OCI-LY1 (cell line): ENCODE measurements around the gene DHCR7.

ENCODE experiments used
- H2AFZ ChIP-seq: fragments of 200-600 bp; sonication (generic), shearing (Covaris generic); 2 replicates; pipeline ENCODE4 v1.6.0; 2014; ENCODE audit warnings: antibody characterized with exemption, mild to moderate bottlenecking, low read length
- H3F3A ChIP-seq: fragments of 200-600 bp; sonication (generic), shearing (Covaris generic); 2 replicates; pipeline ENCODE4 v1.6.0; 2014; ENCODE audit warnings: mild to moderate bottlenecking, antibody characterized with exemption, low read length, moderate library complexity; ENCODE audit not compliant: insufficient read depth
- H3K27ac ChIP-seq: fragments of 200-600 bp; sonication (generic); 2 replicates; pipeline ENCODE4 v1.5.1; 2014; ENCODE audit warnings: low read length, mixed run types, mild to moderate bottlenecking, low read depth; ENCODE audit not compliant: poor library complexity, severe bottlenecking
- H3K27me3 ChIP-seq: fragments of 200-600 bp; sonication (generic); 2 replicates; pipeline ENCODE4 v1.6.0; 2014; ENCODE audit warnings: antibody characterized with exemption, mild to moderate bottlenecking, low read length, moderate library complexity; ENCODE audit not compliant: insufficient read depth
- H3K36me3 ChIP-seq: fragments of 200-600 bp; sonication (generic); 2 replicates; pipeline ENCODE4 v1.6.1; 2014; ENCODE audit warnings: mild to moderate bottlenecking, antibody characterized with exemption, low read length, moderate library complexity, mixed read lengths; ENCODE audit not compliant: insufficient read depth
- H3K4me1 ChIP-seq: fragments of 200-600 bp; sonication (generic); 2 replicates; pipeline ENCODE4 v1.5.1; 2014; ENCODE audit warnings: mild to moderate bottlenecking, low read length, moderate library complexity; ENCODE audit not compliant: insufficient read depth, severe bottlenecking
- H3K4me2 ChIP-seq: fragments of 200-600 bp; sonication (generic), shearing (Covaris generic); 2 replicates; pipeline ENCODE4 v1.6.1; 2014; ENCODE audit warnings: low read length
- H3K4me3 ChIP-seq: fragments of 200-600 bp; sonication (generic); 2 replicates; pipeline ENCODE4 v1.5.1; 2014; ENCODE audit warnings: low read length, low read depth, mild to moderate bottlenecking, mixed read lengths; ENCODE audit not compliant: poor library complexity, severe bottlenecking
- H3K79me2 ChIP-seq: fragments of 200-600 bp; shearing (Covaris generic); 2 replicates; pipeline ENCODE4 v1.6.1; 2016; ENCODE audit warnings: mixed run types, low read length, mixed read lengths; ENCODE audit not compliant: insufficient read depth
- H3K9ac ChIP-seq: fragments of 200-600 bp; sonication (generic), shearing (Covaris generic); 2 replicates; pipeline ENCODE4 v1.6.1; 2014; ENCODE audit warnings: mild to moderate bottlenecking, low read length, mixed read lengths
- H3K9me2 ChIP-seq: fragments of 200-600 bp; sonication (generic), shearing (Covaris generic); 2 replicates; pipeline ENCODE4 v1.6.1; 2014; ENCODE audit warnings: low read depth, mild to moderate bottlenecking, low read length, mixed read lengths
- H3K9me3 ChIP-seq: fragments of 200-600 bp; shearing (Covaris generic); 2 replicates; pipeline ENCODE4 v1.6.1; 2014; ENCODE audit warnings: low read length, mixed read lengths
- H4K20me1 ChIP-seq: fragments of 200-600 bp; sonication (generic), shearing (Covaris generic); 2 replicates; pipeline ENCODE4 v1.6.0; 2016; ENCODE audit warnings: mild to moderate bottlenecking, low read length; ENCODE audit not compliant: insufficient read depth
- CTCF ChIP-seq: fragments of 200-600 bp; sonication (generic), shearing (Covaris generic); IDR thresholded peaks from 2 replicates; pipeline ENCODE4 v1.5.1; 2017; ENCODE audit warnings: mild to moderate bottlenecking, antibody characterized with exemption, low read length, moderate library complexity, mixed read lengths
- EZH2 ChIP-seq: fragments of 200-600 bp; sonication (generic), shearing (Covaris generic); IDR thresholded peaks from 2 replicates; pipeline ENCODE4 v1.8.0; 2017; ENCODE audit warnings: borderline replicate concordance, mixed run types, mild to moderate bottlenecking, antibody characterized with exemption, low read length, moderate library complexity, mixed read lengths

Gene DHCR7

DNA sequence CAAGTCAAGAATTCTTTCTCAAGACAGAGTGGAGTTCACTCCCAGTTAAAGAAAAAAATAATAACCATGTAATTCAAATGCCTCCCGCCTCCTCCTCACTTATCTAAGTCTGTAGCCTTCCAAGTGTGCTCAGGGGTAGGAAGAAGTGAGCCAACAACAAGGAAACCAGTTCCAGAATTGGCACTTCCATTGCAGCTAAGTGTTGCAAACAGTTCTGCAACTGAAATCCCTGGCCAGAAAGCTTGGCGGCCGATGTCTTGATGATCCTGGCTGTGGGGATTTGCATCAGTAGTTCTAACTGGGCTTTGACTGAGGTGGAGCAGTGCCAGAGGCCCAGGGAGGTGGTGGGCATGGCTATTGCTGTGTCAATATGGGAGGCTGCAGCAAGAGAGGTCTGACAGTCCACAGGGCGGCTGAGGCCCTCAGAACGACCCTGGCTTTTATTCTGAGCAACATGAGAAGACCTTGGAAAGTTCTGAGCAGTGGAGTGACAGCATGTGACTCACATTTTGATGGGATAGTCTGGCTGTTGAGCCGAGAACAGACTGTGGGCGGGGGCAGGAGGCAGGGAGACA, 19.2 kb downstream of the DHCR7 start:
- H3K4me3 ChIP-seq, result no peak overlapping the region
- H3K9me2 ChIP-seq, result no peaks in the 10 kb centered on the region
- H3F3A ChIP-seq, result no peaks in the 10 kb centered on the region
- no peaks in the 10 kb centered on the region for H4K20me1 ChIP-seq
- no peak overlapping the region for H3K4me2 ChIP-seq
- TF ChIP-seq CTCF, result no peak
- no peak for TF ChIP-seq EZH2
- H3K9me3 ChIP-seq, result no peaks in the 10 kb centered on the region
- H3K36me3 ChIP-seq, result no peaks in the 10 kb centered on the region
- no peaks in the 10 kb centered on the region for H3K79me2 ChIP-seq
- no peaks in the 10 kb centered on the region for H3K27me3 ChIP-seq
- no peak overlapping the region for H2AFZ ChIP-seq
- no peak overlapping the region for H3K9ac ChIP-seq
- no peaks in the 10 kb centered on the region for H3K4me1 ChIP-seq
- H3K27ac ChIP-seq, result no peak overlapping the region

DNA sequence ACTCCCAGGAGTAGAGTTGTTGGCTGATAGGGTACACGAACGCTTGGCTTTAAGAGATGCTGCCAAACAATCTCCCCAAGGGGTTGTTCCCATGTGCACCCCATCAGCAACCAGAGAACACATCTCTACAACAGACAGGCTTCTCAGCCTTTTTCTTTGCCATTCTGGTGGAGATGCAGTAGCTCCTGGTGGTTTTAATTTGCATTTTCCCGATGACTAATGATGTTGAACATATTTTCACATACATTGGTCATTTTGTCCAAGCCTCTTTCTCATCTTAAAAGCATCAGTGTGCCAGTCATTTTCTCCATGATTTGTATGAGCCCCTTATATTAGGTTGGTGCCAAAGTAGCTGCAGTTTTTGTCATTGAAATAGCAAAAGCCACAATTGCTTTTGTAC, 21.8 kb downstream of the DHCR7 start:
- TF ChIP-seq CTCF (no peak), EZH2 (no peak)
- Histone ChIP-seq H3K27ac (no peak overlapping the region), H3K27me3 (no peaks in the 10 kb centered on the region), H3K9ac (no peak overlapping the region), H3K9me2 (no peaks in the 10 kb centered on the region), H3F3A (no peaks in the 10 kb centered on the region), H2AFZ (no peak overlapping the region), H3K4me3 (no peak overlapping the region), H3K36me3 (no peaks in the 10 kb centered on the region), H3K4me1 (no peaks in the 10 kb centered on the region), H3K79me2 (no peaks in the 10 kb centered on the region), H3K4me2 (no peak overlapping the region), H4K20me1 (no peaks in the 10 kb centered on the region), H3K9me3 (no peaks in the 10 kb centered on the region)

DNA sequence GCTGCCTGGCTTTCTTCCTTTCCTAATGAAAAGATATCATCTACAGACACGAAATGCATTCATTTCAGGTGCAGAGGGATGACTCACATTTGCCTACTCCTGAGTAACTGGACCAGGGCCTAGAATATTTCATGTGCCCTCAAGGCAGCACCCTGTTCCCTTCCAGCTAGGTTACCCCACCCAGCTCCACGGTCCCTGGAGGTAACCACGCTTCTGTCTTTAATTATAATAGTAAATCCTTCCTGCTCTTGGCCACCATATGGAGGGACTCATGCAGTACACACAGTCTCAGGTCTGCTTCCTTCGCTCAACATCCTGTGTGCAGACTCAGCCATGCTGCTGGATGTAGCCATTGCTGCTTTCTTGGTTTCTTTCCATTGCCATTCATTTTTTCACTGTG, 22.3 kb downstream of the DHCR7 start:
- no peaks in the 10 kb centered on the region for H3K36me3 ChIP-seq
- H3K4me2 ChIP-seq, result no peak overlapping the region
- no peak overlapping the region for H3K27ac ChIP-seq
- H3K4me1 ChIP-seq, result no peaks in the 10 kb centered on the region
- H3K9me3 ChIP-seq, result no peaks in the 10 kb centered on the region
- no peak for TF ChIP-seq CTCF
- no peak for TF ChIP-seq EZH2
- H3K9me2 ChIP-seq, result no peaks in the 10 kb centered on the region
- H3K27me3 ChIP-seq, result peaks cover 4% of the 10 kb centered on the region; the same call in 1 of the 2 replicates
- H2AFZ ChIP-seq, result no peak overlapping the region
- no peak overlapping the region for H3K9ac ChIP-seq
- H3K79me2 ChIP-seq, result no peaks in the 10 kb centered on the region
- H3F3A ChIP-seq, result no peaks in the 10 kb centered on the region
- no peaks in the 10 kb centered on the region for H4K20me1 ChIP-seq
- H3K4me3 ChIP-seq, result no peak overlapping the region
